NCI-H1105 treated with DMSO at 0.1 percent for 48 hours (cell line): ENCODE results near the gene SIRT3.
"Not testable (repeated sequence)": the region's sequence is repeated elsewhere in the genome, so short reads cannot be mapped to it uniquely, and the experiment has no call there.

Experiments used
- DNase-seq: peaks from one replicate; lab custom pipeline; 2025; lab: John Stamatoyannopoulos, UW

Gene SIRT3

DNA sequence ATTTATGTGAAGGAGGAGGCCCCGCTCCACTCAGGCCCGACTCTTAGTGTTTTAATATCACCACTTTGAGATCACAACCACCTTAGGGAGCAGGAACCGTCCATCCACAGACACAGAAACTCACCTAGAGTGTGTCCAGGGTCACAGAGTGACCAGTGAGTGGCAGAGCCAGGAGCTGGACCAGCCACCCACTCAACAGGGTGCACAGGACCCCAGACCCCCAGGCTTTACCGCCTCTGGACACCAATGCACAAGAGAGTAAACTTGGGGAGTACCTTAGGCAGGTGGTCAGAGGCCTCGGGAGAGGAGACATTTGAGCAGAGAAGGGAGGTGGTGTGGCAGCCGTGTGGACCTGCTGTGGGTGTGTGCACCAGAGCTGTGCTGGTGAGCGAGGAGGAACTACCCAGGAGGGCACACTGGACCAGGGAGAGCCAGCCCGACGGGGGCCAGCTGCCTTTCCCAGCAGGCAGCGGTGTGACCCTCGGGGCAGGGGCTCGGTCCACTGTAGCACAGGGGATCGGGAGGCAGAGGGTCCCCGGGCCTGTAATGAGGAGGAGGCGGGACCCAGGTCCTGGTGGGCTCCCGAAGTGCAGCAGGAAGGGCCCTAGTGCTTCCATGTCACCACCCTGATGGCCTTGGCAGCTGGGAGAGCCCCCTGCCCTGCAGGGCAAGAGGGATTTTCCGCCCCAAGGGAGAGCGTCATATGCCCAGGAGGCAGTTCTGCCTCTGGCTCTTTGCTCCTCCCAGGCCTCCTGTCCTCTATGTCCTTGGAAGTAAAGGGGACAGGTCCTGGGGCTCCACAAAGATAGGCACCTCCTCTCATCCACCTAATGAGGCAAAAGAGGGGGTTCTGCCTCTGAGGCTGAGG lies 34.5 kb upstream of the SIRT3 start:
- DNase-seq, result no peak

DNA sequence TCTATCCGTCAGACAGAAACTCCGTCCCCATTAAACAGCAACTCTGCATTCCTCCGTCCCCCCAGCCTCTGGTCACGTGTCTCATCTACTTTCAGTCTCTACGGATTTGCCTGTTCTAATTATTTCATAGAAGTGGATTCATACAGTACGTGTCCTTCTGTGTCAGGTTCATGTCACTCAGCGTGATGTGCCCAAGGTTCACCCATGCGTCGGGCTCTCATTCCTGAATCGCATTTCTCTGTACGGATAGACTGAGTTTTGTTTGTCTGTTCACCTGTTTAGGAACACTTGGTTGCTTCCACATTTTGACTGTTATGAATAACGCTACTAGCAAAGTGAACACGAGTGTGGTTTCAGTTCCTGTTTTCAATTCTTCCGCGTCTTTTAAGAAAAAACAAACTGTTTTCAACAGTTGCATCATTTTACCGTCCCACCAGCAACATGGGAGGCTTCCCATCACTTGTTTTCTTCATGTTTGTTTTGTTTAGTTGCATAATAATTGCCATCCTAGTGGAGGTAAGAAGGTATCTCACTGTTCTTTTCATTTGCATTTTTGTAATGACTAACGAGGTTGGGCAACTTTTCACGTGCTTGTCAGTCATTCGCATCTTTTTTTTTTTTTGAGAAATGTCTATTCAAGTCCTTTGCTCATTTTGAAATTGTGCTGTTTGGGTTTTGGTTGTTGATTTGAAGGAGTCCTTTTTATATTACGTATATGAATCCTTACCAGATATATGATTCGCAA lies 33.2 kb upstream of the SIRT3 start:
- no peak for DNase-seq

DNA sequence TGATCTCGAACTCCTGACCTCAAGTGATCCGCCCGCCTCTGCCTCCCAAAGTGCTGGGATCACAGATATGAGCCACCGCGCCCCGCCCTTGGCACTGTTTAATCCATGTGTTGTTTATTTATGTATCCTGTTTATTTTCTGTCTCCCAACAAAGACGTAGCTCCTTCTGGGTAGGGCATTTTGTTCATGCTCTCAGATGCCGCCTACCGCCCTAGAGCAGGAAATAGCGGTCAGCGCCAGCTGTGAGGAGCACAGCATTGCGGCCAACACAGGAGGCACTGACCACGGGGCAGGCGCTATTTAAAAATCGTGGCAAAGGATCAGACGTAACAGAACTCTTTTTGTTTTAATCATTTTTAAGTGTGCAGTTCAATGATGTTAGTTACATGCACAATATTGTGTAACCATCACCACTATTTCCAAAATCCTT lies 32.6 kb upstream of the SIRT3 start:
- not testable (repeated sequence) for DNase-seq

GRCh38 chr11:267491-267994 lies 31.4 kb upstream of the SIRT3 start:
- no peak for DNase-seq

GRCh38 chr11:266676-267439 lies 30.7 kb upstream of the SIRT3 start:
- no peak for DNase-seq

- DNase-seq, result no peak
Measured at GRCh38 chr11:261624-262023, 25.5 kb upstream of the SIRT3 start.

DNA sequence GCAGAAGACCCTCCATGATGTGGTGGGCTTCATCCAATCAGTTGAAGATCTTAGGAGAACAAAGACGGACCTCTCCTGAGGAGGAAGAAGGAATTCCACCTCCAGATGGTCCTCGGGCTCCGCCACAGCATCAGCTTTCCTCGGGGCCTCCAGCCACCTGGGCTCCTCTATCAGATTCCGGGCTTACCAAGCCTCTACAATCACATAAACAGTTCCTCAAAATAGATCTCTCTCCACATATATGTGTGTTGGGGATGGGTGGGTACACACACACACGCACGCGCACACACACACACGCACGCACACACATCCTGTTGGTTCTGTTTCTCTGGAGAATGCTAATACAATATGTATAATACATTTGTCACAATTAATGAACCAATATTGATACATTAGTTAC lies 23.3 kb upstream of the SIRT3 start:
- DNase-seq, result no peak

DNA sequence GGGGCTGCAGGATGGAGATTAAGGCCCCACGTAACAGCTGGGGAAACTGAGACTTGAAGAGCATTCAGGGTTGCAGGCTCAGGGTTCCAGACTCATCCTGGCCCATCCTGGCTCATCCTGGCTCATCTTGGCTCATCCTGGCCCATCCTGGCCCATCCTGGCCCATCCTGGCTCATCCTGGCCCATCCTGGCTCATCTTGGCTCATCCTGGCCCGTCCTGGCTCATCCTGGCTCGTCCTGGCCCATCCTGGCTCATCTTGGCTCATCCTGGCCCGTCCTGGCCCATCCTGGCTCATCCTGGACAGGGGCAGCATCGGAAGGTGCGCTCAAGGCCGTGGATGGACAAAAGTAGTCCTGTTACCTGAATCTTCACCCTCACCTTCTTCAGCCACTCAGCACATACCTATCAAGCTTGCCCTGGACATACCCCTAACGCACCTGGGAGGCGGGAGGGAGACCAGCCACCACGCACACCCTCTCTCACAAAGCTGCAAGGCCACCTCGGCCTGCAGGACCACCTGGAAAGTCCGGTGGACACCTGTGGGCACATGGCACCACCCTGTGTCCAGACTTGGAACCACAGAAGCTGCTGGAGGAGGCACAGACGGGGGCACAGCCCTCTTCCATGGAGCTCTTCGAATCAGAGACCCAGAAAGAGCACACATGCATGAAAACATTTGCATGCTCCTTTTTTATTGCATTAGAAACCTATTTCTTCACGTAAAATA lies 21.8 kb upstream of the SIRT3 start:
- no peak for DNase-seq

GRCh38 chr11:256952-257737 lies 21.0 kb upstream of the SIRT3 start:
- DNase-seq, result no peak

DNA sequence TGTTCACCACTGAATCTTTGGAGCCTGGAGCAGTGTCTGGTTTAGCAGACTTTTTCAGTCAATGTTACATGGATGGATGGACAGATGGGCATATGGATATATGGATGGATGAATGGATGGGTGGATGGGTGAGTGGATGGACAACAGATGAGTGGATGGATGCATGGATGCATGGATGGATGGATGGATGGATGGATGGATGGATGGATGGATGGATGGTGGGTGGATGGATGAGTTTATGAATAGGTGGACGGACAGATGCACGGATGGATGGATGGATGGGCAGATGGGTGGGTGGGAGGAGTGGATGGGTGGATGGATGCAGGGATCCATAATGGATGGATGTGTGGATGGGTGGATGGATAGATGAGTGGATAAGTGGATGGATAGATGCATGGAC lies 19.7 kb upstream of the SIRT3 start:
- no peak for DNase-seq

GRCh38 chr11:255176-255575 lies 19.0 kb upstream of the SIRT3 start:
- DNase-seq, result no peak

DNA sequence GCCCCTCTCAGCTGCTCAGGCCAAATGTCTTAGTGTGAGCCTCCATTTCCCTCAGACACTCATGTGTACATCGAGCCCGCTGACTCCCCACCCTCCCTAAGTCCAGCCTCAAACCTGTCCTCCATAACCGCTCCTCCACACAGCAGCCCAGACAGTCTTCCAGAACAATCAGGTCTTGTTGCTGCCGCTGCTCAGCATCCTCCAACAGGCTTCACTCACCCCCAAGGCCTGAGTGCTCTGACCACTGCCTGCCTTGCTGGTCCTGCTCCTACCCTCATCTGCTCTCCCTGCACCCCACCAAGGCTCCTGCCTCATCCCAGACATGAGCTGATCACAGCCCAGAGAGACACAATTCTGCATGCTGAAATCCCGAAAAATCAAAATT lies 17.7 kb upstream of the SIRT3 start:
- no peak for DNase-seq

GRCh38 chr11:253160-253885 lies 17.2 kb upstream of the SIRT3 start:
- DNase-seq, result no peak

GRCh38 chr11:252666-253065 lies 16.5 kb upstream of the SIRT3 start:
- no peak for DNase-seq

- no peak for DNase-seq
Measured at GRCh38 chr11:251550-251949, 15.4 kb upstream of the SIRT3 start.

DNA sequence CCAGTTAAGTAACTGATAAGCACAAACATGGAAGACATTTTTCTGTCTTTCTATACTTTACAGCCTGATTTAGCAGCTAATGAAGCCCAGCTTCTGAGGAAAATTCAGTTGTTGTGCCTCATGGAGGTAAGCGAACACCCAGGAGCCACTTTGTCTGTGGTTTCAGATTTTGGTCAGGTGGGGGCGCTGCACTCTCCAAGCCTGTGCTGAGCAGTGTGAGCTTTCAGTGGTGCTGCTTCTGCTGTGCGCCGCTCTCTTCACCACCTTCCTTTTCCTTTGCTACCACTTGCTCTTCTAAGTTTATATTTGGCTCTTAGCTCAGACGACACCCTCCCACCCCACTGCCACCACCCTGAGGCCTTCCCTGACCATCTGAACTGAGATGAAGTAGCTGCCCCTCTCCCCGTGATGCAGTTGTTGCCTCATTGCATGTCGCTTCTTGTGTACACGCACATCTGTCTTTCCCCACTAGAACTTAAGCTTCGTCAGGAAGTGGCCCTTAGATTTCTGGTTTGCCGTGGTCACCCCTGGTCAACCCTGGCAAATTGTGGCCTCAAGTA lies 14.7 kb upstream of the SIRT3 start:
- no peak for DNase-seq

DNA sequence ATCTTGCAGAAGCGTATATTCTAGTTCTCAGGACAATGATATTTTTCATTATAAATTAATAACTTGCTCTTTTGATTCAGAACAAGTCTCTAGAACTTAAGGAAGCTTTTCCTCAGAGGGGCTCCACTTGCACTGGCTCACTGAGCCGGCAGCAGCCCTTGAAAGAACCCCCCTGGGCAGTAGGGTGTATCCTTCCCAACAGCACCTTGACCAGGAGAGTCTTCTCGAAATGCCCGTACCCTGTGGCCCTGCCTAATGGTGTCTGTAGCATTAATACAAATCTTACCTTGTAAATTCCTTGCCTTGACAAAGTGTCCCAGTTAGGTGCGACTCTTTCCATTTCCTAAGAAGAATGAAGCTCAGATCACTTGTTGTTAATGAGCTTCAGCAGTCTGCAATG lies 14.1 kb upstream of the SIRT3 start:
- DNase-seq, result no peak

DNA sequence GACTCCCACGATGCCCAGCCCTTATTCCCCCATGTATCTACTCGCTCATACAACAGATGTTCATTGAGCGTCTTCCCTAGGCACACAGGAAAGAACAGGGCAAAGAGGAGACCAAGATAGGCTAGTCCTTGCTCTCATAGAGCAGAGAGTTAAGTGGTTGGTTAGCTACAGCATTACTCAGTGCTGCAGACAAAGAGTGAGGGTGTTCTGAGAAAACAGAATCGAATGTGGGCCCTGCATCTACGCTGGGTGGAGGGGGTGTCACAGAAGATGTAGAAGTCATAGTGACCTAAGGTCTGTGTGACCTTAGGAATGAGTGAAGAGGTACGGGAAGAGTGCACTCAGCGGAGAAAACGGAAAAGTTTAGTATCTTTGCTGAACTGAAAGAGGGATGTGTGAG lies 12.9 kb upstream of the SIRT3 start:
- DNase-seq, result no peak

- DNase-seq, result no peak
Measured at GRCh38 chr11:244376-244775, 8.2 kb upstream of the SIRT3 start.

DNA sequence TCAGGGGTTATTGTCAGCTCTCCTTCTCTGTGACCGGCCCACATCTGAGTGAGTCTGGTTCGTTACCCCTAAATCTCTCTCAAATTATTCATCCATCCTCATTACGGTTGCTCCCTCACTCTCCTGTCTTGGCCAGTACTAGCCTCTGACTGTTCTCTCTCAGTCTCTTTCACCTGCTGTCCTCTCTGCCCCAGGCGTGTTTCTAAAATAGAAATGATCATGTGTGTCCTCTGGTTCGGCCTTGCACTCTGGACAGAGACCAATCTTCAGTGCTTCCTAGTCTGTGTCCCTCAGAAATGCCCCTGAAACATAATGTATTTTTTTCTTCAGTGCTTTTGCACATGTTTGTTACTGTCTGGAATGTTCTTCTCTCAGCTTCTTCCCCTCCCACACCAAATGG lies 5.5 kb upstream of the SIRT3 start:
- no peak for DNase-seq
